Measurements from ENCODE around the gene FGF12. TPM values are rescaled to one million over a fixed set of nuclear protein-coding genes. Genes with fewer than 3 reads are reported as not detected.

Gene FGF12
- total RNA-seq, 1 experiment from 2014 or later = 0.07 TPM

DNA sequence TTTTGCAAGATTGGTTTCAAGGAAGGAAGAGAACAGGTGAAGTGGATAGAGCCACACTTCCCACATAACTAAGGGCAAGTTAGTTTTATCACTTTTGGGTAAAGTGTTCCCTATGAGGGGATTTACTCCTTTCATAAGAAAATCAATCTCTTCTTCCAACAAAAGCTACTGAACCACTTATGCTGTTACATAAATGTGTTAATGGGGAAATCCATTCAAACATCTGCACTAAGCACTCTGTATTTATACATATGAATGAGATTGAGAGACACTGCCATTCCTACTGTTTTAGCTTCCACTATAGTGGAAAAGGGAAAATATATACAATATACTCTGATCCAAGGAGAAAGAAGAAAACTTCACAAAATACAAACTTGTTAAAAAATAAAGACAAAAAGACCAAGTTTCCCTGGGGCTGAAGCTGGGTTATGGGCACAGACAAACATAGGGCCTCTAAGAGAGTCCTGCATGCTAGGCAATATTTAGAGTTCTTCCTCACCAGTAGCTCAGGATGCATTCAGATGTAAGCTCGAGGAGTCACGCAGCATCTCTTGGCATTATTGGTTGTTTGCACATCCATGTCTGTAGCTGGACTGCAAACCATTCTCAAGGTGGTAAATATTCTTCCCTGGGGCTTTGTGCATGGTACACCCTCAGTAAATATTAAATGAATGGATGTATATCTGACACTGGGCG lies 454.2 kb downstream of the FGF12 start (continued):
- TF ChIP-seq POLR2AphosphoS5 (IDR thresholded peaks at IDR 0.05; ENCODE audit: low read depth, low read length) (no peak), POLR2A (IDR thresholded peaks at IDR 0.05; ENCODE audit: borderline replicate concordance, extremely low read depth, insufficient read depth, insufficient read length) (no peak), FOSL1 (IDR thresholded peaks at IDR 0.05; ENCODE audit: low read depth) (no peak), ATF3 (IDR thresholded peaks at IDR 0.05) (no peak)

- H3K4me1 ChIP-seq (ENCODE audit: control insufficient read depth in 1 of 2, insufficient read depth in 2 of 2, low read length in 2 of 2) = no peaks in the 10 kb centered on the region
- intact Hi-C loops (cut with micrococcal nuclease) = no loop called here
Measured at GRCh38 chr3:192262001-192262400, 465.3 kb downstream of the FGF12 start.

More at GRCh38 chr3:192262001-192262400, 465.3 kb downstream of the FGF12 start:
- H3K36me3 ChIP-seq (ENCODE audit: control insufficient read depth in 1 of 2, insufficient read depth in 2 of 2, low read length in 2 of 2) = no peaks in the 10 kb centered on the region
- H3K9me2 ChIP-seq (ENCODE audit: insufficient read depth) = no peaks in the 10 kb centered on the region
- no peak overlapping the region for H3K27ac ChIP-seq (ENCODE audit: low read depth, low read length)
- H2AFZ ChIP-seq (ENCODE audit: low read depth, low read length, poor library complexity, severe bottlenecking) = no peak overlapping the region
- no TSS peak for BruUV-seq (replicated peaks)
- no peaks in the 10 kb centered on the region for H3K9me3 ChIP-seq (ENCODE audit: control insufficient read depth in 1 of 2, insufficient read depth in 1 of 2, low read depth in 1 of 2, low read length in 2 of 2)
- no peak overlapping the region for H3K9ac ChIP-seq (ENCODE audit: low read length)
- ChIA-PET RAD21 (ENCODE audit: low non-redundant PET in 1 of 2, low total read pairs in 2 of 2, uncharacterized antibody in 2 of 2, unreplicated experiment in 2 of 2) (no interaction called here), CTCF (no interaction called here), POLR2A (no interaction called here)
- H3K4me2 ChIP-seq (ENCODE audit: low read length) = no peak overlapping the region
- DNase-seq (ENCODE audit: low read depth, low spot score) (no peak), ATAC-seq (no peak)
- no peaks in the 10 kb centered on the region for H3K79me2 ChIP-seq (ENCODE audit: insufficient read depth, low read length)
- H3K27me3 ChIP-seq (ENCODE audit: insufficient read depth, low read length) = peaks cover 39% of the 10 kb centered on the region
- no peak for TF ChIP-seq FOSL1 (IDR thresholded peaks at IDR 0.05; ENCODE audit: low read depth)
- no peak for TF ChIP-seq REST (IDR thresholded peaks at IDR 0.05; ENCODE audit: low read depth)
- no peak for TF ChIP-seq SP1 (IDR thresholded peaks at IDR 0.05; ENCODE audit: low read depth)
- TF ChIP-seq POLR2AphosphoS5 (IDR thresholded peaks at IDR 0.05; ENCODE audit: low read depth, low read length) = no peak
- H3K4me3 ChIP-seq (replicated peaks in 1 of 2; ENCODE audit: low read depth in 1 of 2, low read length in 2 of 2) = no peak overlapping the region
- H4K20me1 ChIP-seq (ENCODE audit: insufficient read depth) = no peaks in the 10 kb centered on the region
